ENCODE data around the gene PTPRM. TPM values are rescaled to one million over a fixed set of nuclear protein-coding genes. Genes with fewer than 3 reads are reported as not detected.

Gene PTPRM
- total RNA-seq, 1 experiment from 2014 or later, result 14.5 TPM

DNA sequence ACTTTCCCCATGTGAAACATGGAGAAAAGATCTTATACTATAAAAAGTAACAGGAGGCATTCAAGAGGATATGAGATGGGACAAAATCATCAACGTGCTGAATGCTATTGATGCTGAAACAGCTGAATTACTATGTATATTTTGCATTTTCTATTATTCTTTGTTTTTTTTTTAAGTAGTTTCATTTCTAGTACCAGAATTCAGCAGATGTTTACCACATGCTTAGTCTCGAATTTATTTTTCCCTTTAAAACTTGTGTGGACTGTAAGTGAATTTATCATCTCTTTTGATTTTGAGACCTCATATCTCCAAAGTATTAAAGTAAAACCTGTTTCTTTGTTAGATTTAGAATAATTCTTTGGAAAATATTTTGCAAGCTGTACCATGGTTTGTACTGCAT, 205.8 kb downstream of the PTPRM start:
- Histone ChIP-seq H3K9ac (ENCODE audit: low read length) (no peak overlapping the region), H2AFZ (ENCODE audit: low read depth, low read length, poor library complexity, severe bottlenecking) (no peak overlapping the region), H3K9me2 (ENCODE audit: insufficient read depth) (no peaks in the 10 kb centered on the region), H3K4me2 (ENCODE audit: low read length) (no peak overlapping the region), H3K36me3 (ENCODE audit: control insufficient read depth in 1 of 2, insufficient read depth in 2 of 2, low read length in 2 of 2) (no peaks in the 10 kb centered on the region), H3K27ac (ENCODE audit: low read depth, low read length) (no peak overlapping the region), H3K9me3 (ENCODE audit: control insufficient read depth in 1 of 2, insufficient read depth in 1 of 2, low read depth in 1 of 2, low read length in 2 of 2) (no peaks in the 10 kb centered on the region), H4K20me1 (ENCODE audit: insufficient read depth) (no peaks in the 10 kb centered on the region), H3K4me1 (ENCODE audit: control insufficient read depth in 1 of 2, insufficient read depth in 2 of 2, low read length in 2 of 2) (no peaks in the 10 kb centered on the region), H3K4me3 (replicated peaks in 1 of 2; ENCODE audit: low read depth in 1 of 2, low read length in 2 of 2) (no peak overlapping the region), H3K27me3 (ENCODE audit: insufficient read depth, low read length) (peaks cover 20% of the 10 kb centered on the region), H3K79me2 (ENCODE audit: insufficient read depth, low read length) (no peaks in the 10 kb centered on the region)
- BruUV-seq (replicated peaks), result no TSS peak
- RAD21 ChIA-PET (ENCODE audit: low non-redundant PET in 1 of 2, low total read pairs in 2 of 2, uncharacterized antibody in 2 of 2, unreplicated experiment in 2 of 2), result no interaction called here
- ATAC-seq (no peak), DNase-seq (ENCODE audit: low read depth, low spot score) (no peak)
- TF ChIP-seq CBX3 (IDR thresholded peaks at IDR 0.05; ENCODE audit: low read depth), result no peak
- TF ChIP-seq SRF (IDR thresholded peaks at IDR 0.05; ENCODE audit: low read depth), result no peak
- TF ChIP-seq YY1 (IDR thresholded peaks at IDR 0.05; ENCODE audit: extremely low read depth, insufficient replicate concordance, low read depth, low read length), result no peak
- no peak for TF ChIP-seq JUND (IDR thresholded peaks at IDR 0.05)
- TF ChIP-seq EGR1 (IDR thresholded peaks at IDR 0.05; ENCODE audit: low read depth), result no peak
- TF ChIP-seq RAD21 (IDR thresholded peaks at IDR 0.05; ENCODE audit: low read depth), result no peak
- TF ChIP-seq POLR2AphosphoS5 (IDR thresholded peaks at IDR 0.05; ENCODE audit: low read depth, low read length), result no peak
- no peak for TF ChIP-seq POLR2A (IDR thresholded peaks at IDR 0.05; ENCODE audit: borderline replicate concordance, extremely low read depth, insufficient read depth, insufficient read length)
- no peak for TF ChIP-seq TCF7L2 (IDR thresholded peaks at IDR 0.05; ENCODE audit: borderline replicate concordance, extremely low read depth, insufficient read depth, insufficient read length)
- no peak for TF ChIP-seq EZH2 (IDR thresholded peaks at IDR 0.05)
- TF ChIP-seq FOSL1 (IDR thresholded peaks at IDR 0.05; ENCODE audit: low read depth), result no peak
- intact Hi-C loops (cut with micrococcal nuclease), result no loop called here
- CTCF ChIA-PET, result no interaction called here
- POLR2A ChIA-PET, result no interaction called here

DNA sequence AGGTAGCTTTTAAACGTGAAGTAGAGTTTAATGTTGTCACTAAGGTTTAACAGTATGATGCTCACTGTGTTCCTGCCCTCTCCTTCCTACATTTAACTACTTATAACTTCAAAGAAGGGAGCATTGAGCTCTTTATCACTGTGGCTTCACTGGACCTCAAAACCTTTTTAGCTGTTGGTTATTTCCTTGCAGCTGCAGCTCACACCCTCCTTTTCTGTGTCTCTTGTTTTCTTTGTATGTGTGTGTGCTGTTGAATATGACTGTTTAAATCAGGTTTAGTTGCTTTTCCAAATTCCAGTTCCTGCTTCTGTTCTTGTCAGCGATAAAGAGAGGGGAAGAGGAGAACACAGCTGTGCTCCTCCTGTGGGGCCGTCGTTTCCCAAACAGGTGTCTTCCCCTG, 208.0 kb downstream of the PTPRM start:
- intact Hi-C loops (cut with micrococcal nuclease), result no loop called here
- Histone ChIP-seq H3K9me2 (ENCODE audit: insufficient read depth) (no peaks in the 10 kb centered on the region), H3K79me2 (ENCODE audit: insufficient read depth, low read length) (no peaks in the 10 kb centered on the region), H3K4me2 (ENCODE audit: low read length) (no peak overlapping the region), H3K27ac (ENCODE audit: low read depth, low read length) (no peak overlapping the region), H3K27me3 (ENCODE audit: insufficient read depth, low read length) (peaks cover 15% of the 10 kb centered on the region), H3K4me3 (replicated peaks in 1 of 2; ENCODE audit: low read depth in 1 of 2, low read length in 2 of 2) (no peak overlapping the region), H3K9me3 (ENCODE audit: control insufficient read depth in 1 of 2, insufficient read depth in 1 of 2, low read depth in 1 of 2, low read length in 2 of 2) (no peaks in the 10 kb centered on the region), H3K36me3 (ENCODE audit: control insufficient read depth in 1 of 2, insufficient read depth in 2 of 2, low read length in 2 of 2) (no peaks in the 10 kb centered on the region), H4K20me1 (ENCODE audit: insufficient read depth) (no peaks in the 10 kb centered on the region), H3K9ac (ENCODE audit: low read length) (no peak overlapping the region), H3K4me1 (ENCODE audit: control insufficient read depth in 1 of 2, insufficient read depth in 2 of 2, low read length in 2 of 2) (no peaks in the 10 kb centered on the region), H2AFZ (ENCODE audit: low read depth, low read length, poor library complexity, severe bottlenecking) (no peak overlapping the region)
- DNase-seq (ENCODE audit: low read depth, low spot score) (no peak), ATAC-seq (no peak)
- no TSS peak for BruUV-seq (replicated peaks)
- RAD21 ChIA-PET (ENCODE audit: low non-redundant PET in 1 of 2, low total read pairs in 2 of 2, uncharacterized antibody in 2 of 2, unreplicated experiment in 2 of 2), result interaction anchor here in 1 of 2 experiments (0.6 kb wide), 1 partner anchor 117 kb away, joined by 3 read pairs; no protein-coding TSS in a partner anchor
- TF ChIP-seq SP1 (IDR thresholded peaks at IDR 0.05; ENCODE audit: low read depth), result no peak
- POLR2A ChIA-PET, result no interaction called here
- CTCF ChIA-PET, result no interaction called here

Data from HCT116 (cell line).